SK-N-SH treated with all-trans-retinoic acid at 6 μM for 48 hours (cell line): ENCODE results near the gene ATP12A.
"Not testable (repeated sequence)": the region's sequence is repeated elsewhere in the genome, so short reads cannot be mapped to it uniquely, and the experiment has no call there.

Experiments
- ATAC-seq: fragments of 200-7000 bp; cut with Tn5 transposase; 3 replicates; pipeline ENCODE4 v1.9.1; 2020; ENCODE audit warnings: mild to moderate bottlenecking, moderate library complexity
- BACH2 ChIP-seq: fragments of 250-450 bp; sonication (Bioruptor Pico); IDR thresholded peaks from 2 replicates; pipeline ENCODE4 v1.9.0; 2021; ENCODE audit warnings: mild to moderate bottlenecking, borderline replicate concordance
- CSDC2 ChIP-seq: fragments of 250-450 bp; sonication (Bioruptor Pico); IDR thresholded peaks from 2 replicates; pipeline ENCODE4 v1.5.0; 2020; ENCODE audit warnings: mild to moderate bottlenecking, moderate library complexity
- CSRNP3 ChIP-seq: fragments of 250-450 bp; sonication (Bioruptor Pico); IDR thresholded peaks from 2 replicates; pipeline ENCODE4 v1.5.1; 2021; ENCODE audit warnings: mild to moderate bottlenecking, moderate library complexity
- ESRRG ChIP-seq: fragments of 250-450 bp; sonication (Bioruptor Pico); IDR thresholded peaks from 2 replicates; pipeline ENCODE4 v1.6.1; 2021; ENCODE audit warnings: mild to moderate bottlenecking
- ISL1 ChIP-seq: fragments of 250-450 bp; sonication (Bioruptor Pico); IDR thresholded peaks from 2 replicates; pipeline ENCODE4 v2.1.2; 2022; ENCODE audit warnings: mild to moderate bottlenecking, moderate library complexity
- OSR1 ChIP-seq: fragments of 250-450 bp; sonication (Bioruptor Pico); IDR thresholded peaks from 2 replicates; pipeline ENCODE4 v1.8.0; 2022; ENCODE audit warnings: moderate library complexity, mild to moderate bottlenecking, inconsistent platforms
- PATZ1 ChIP-seq: fragments of 250-450 bp; sonication (Bioruptor Pico); IDR thresholded peaks from 2 replicates; pipeline ENCODE4 v1.8.0; 2020; ENCODE audit warnings: mild to moderate bottlenecking, moderate library complexity, borderline replicate concordance
- POU6F1 ChIP-seq: fragments of 250-450 bp; sonication (Bioruptor Pico); IDR thresholded peaks from 2 replicates; pipeline ENCODE4 v1.8.0; 2021; ENCODE audit warnings: low read depth, mild to moderate bottlenecking, moderate library complexity, borderline replicate concordance
- PPARA ChIP-seq: fragments of 250-450 bp; sonication (Bioruptor Pico); IDR thresholded peaks from 2 replicates; pipeline ENCODE4 v1.5.0; 2020; ENCODE audit warnings: mild to moderate bottlenecking, borderline replicate concordance
- RARB ChIP-seq: fragments of 250-450 bp; sonication (Bioruptor Pico); IDR thresholded peaks from 2 replicates; pipeline ENCODE4 v1.8.0; 2021; ENCODE audit warnings: mild to moderate bottlenecking, moderate library complexity
- SNAI2 ChIP-seq: fragments of 250-450 bp; sonication (Bioruptor Pico); IDR thresholded peaks from 2 replicates; pipeline ENCODE4 v1.5.0; 2020; ENCODE audit warnings: mild to moderate bottlenecking, moderate library complexity
- TCF4 ChIP-seq: fragments of 250-450 bp; sonication (Bioruptor Pico); IDR thresholded peaks from 2 replicates; pipeline ENCODE4 v1.8.0; 2021; ENCODE audit warnings: mild to moderate bottlenecking, moderate library complexity, borderline replicate concordance
- TOX ChIP-seq: fragments of 250-450 bp; sonication (Bioruptor Pico); IDR thresholded peaks from 2 replicates; pipeline ENCODE4 v1.8.0; 2021; ENCODE audit warnings: mild to moderate bottlenecking, moderate library complexity, borderline replicate concordance
- ZC3H10 ChIP-seq: fragments of 250-450 bp; sonication (Bioruptor Pico); IDR thresholded peaks from 2 replicates; pipeline ENCODE4 v1.5.1; 2021; ENCODE audit warnings: mild to moderate bottlenecking, moderate library complexity
- ZFP3 ChIP-seq: fragments of 250-450 bp; sonication (Bioruptor Pico); IDR thresholded peaks from 2 replicates; pipeline ENCODE4 v1.5.0; 2020; ENCODE audit warnings: mild to moderate bottlenecking, moderate library complexity
- ZFP30 ChIP-seq: fragments of 450-650 bp; formaldehyde crosslinking; IDR thresholded peaks from 2 replicates; pipeline ENCODE4 v1.5.0; 2022; ENCODE audit warnings: mild to moderate bottlenecking, moderate library complexity
- ZNF565 ChIP-seq: fragments of 450-650 bp; formaldehyde crosslinking; conservative IDR thresholded peaks from 2 replicates; pipeline ENCODE4 v1.5.0; 2020; ENCODE audit warnings: low read depth, mild to moderate bottlenecking, moderate library complexity
- ZNF70 ChIP-seq: fragments of 450-650 bp; formaldehyde crosslinking; IDR thresholded peaks from 2 replicates; pipeline ENCODE4 v1.5.0; 2020; ENCODE audit warnings: mild to moderate bottlenecking, moderate library complexity
- ZNF8 ChIP-seq: fragments of 450-650 bp; formaldehyde crosslinking; IDR thresholded peaks from 2 replicates; pipeline ENCODE4 v1.5.0; 2020; ENCODE audit warnings: mild to moderate bottlenecking, moderate library complexity

Gene ATP12A

GRCh38 chr13:24723206-24723605 lies 43.0 kb downstream of the ATP12A start:
- TF ChIP-seq RARB, result no peak
- no peak for TF ChIP-seq ZNF70 (CRISPR knock-in tag)
- no peak for TF ChIP-seq TCF4 (CRISPR knock-in tag)
- no peak for TF ChIP-seq OSR1 (CRISPR knock-in tag)
- no peak for TF ChIP-seq ESRRG (CRISPR knock-in tag)
- TF ChIP-seq ZC3H10 (CRISPR knock-in tag), result no peak
- no peak for TF ChIP-seq PATZ1 (CRISPR knock-in tag)

GRCh38 chr13:24724714-24725113 lies 44.5 kb downstream of the ATP12A start:
- TF ChIP-seq ZNF565 (CRISPR knock-in tag) (no peak), RARB (no peak), BACH2 (no peak), ESRRG (CRISPR knock-in tag) (no peak), PATZ1 (CRISPR knock-in tag) (no peak), CSDC2 (CRISPR knock-in tag) (no peak), CSRNP3 (no peak)
- no peak for ATAC-seq

More at GRCh38 chr13:24723206-24723605, 43.0 kb downstream of the ATP12A start:
- ATAC-seq, result no peak

- TF ChIP-seq ZFP30 (CRISPR knock-in tag) (no peak), OSR1 (CRISPR knock-in tag) (no peak), ZNF8 (no peak), PPARA (CRISPR knock-in tag) (no peak), SNAI2 (CRISPR knock-in tag) (no peak), CSRNP3 (no peak), ZFP3 (CRISPR knock-in tag) (no peak), ZNF565 (CRISPR knock-in tag) (no peak)
- TF ChIP-seq, all 23 proteins: peak for 0
- no peak for ATAC-seq
Measured at GRCh38 chr13:24725379-24725778, 45.2 kb downstream of the ATP12A start.

- peak; percentile 100 for ATAC-seq
- TF ChIP-seq BACH2, result no peak
- no peak for TF ChIP-seq TOX (CRISPR knock-in tag)
- TF ChIP-seq TCF4 (CRISPR knock-in tag), result no peak
- no peak for TF ChIP-seq POU6F1 (CRISPR knock-in tag)
- no peak for TF ChIP-seq ISL1 (CRISPR knock-in tag)
- no peak for TF ChIP-seq RARB
- TF ChIP-seq ZNF8, result no peak
Measured at GRCh38 chr13:24727731-24728601, 47.8 kb downstream of the ATP12A start.

GRCh38 chr13:24730873-24731567 lies 50.8 kb downstream of the ATP12A start:
- not testable (repeated sequence) for ATAC-seq
